Thymus (tissue), 11 donors: ENCODE results near the gene TINAGL1. TPM values are rescaled to one million over a fixed set of nuclear protein-coding genes. Genes with fewer than 3 reads are reported as not detected.
A peak's percentile ranks its signal among the peaks of the same experiment; 100 is the strongest.

ENCODE experiments used
- DNase-seq, 9 donors: peaks; one replicate each; pipeline ENCODE4 v3.0.0-alpha.2; 2013; ENCODE audit warnings: low spot score in 9 of 9, low read depth in 6 of 9, missing footprints in 1 of 9
- H3K27ac ChIP-seq, 2 donors: one replicate each; pipeline ENCODE4 v1.5.1; 2013; ENCODE audit warnings: control low read depth in 1 of 2, low read depth in 1 of 2, low read length in 1 of 2, mild to moderate bottlenecking in 1 of 2, moderate library complexity in 1 of 2
- H3K27me3 ChIP-seq, 2 donors: one replicate each; pipeline ENCODE4 v1.5.1; 2013; ENCODE audit warnings: low read length in 1 of 2; ENCODE audit not compliant: control insufficient read depth in 2 of 2, insufficient read depth in 1 of 2
- H3K36me3 ChIP-seq, 2 donors: one replicate each; pipeline ENCODE4 v1.5.1; 2013; ENCODE audit warnings: low read length in 1 of 2, mild to moderate bottlenecking in 1 of 2, moderate library complexity in 1 of 2; ENCODE audit not compliant: control insufficient read depth in 2 of 2, insufficient read depth in 2 of 2
- H3K4me1 ChIP-seq, 2 donors: one replicate each; pipeline ENCODE4 v1.5.1; 2013; ENCODE audit warnings: low read length in 2 of 2; ENCODE audit not compliant: control insufficient read depth in 2 of 2, insufficient read depth in 2 of 2
- H3K4me3 ChIP-seq, 2 donors: one replicate each; pipeline ENCODE4 v1.5.1; 2013; ENCODE audit warnings: low read length in 2 of 2, control low read depth in 1 of 2, mild to moderate bottlenecking in 1 of 2
- H3K9me3 ChIP-seq, 2 donors: one replicate each; pipeline ENCODE4 v1.5.1; 2013; ENCODE audit warnings: low read length in 1 of 2, mild to moderate bottlenecking in 1 of 2; ENCODE audit not compliant: control insufficient read depth in 2 of 2, insufficient read depth in 1 of 2
- WGBS: extraction: QIAGEN DNeasy Blood & Tissue Kit; methylation state at CpG from one replicate; pipeline ENCODE4 v1.1.7; 2013; 5-methylcytosine and 5-hydroxymethylcytosine counted together
- polyA plus RNA-seq: library from polyadenylated mRNA; stranded (reverse); fragments of 200-250 nt; gene quantifications from one replicate; pipeline ENCODE4 v1.2.3, GENCODE V29; 2013
- total RNA-seq: library from RNA; stranded (reverse); fragments of 120-200 nt; gene quantifications from one replicate; pipeline ENCODE4 v1.2.4, GENCODE V29; 2013
- donor health status: healthy.

TINAGL1 gene
- total and polyA plus RNA-seq, 2 donors, result 6.3 to 26.7 TPM

- peak in 1 of 9 donors; percentile 13 for DNase-seq
- no peaks in the 10 kb centered on the region for H3K9me3 ChIP-seq
- 94% methylated on average over 7 of the region's 7 CpGs for WGBS
These were observed 3.8 kb upstream of the TINAGL1 start for GRCh38 chr1:31572323-31573104.

GRCh38 chr1:31573261-31573660 is 3.1 kb upstream of the TINAGL1 start:
- H3K27ac ChIP-seq, result peak overlapping the region in 1 of 2 donors; percentile 63
- H3K4me1 ChIP-seq, result peaks cover 2 to 20% of the 10 kb centered on the region in 2 donors
- WGBS, result 98% methylated on average over 8 of the region's 8 CpGs
- no peak for DNase-seq
- H3K9me3 ChIP-seq, result no peaks in the 10 kb centered on the region
- H3K4me3 ChIP-seq, result no peak overlapping the region
- peaks cover 0 to 8% of the 10 kb centered on the region in 2 donors for H3K36me3 ChIP-seq
- peaks cover 0 to 20% of the 10 kb centered on the region in 2 donors for H3K27me3 ChIP-seq

More at GRCh38 chr1:31572323-31573104, 3.8 kb upstream of the TINAGL1 start:
- no peak overlapping the region for H3K4me3 ChIP-seq
- H3K4me1 ChIP-seq, result peaks cover 2 to 20% of the 10 kb centered on the region in 2 donors
- H3K27ac ChIP-seq, result peak overlapping the region in 1 of 2 donors; percentile 63
- peaks cover 0 to 8% of the 10 kb centered on the region in 2 donors for H3K36me3 ChIP-seq
- H3K27me3 ChIP-seq, result peaks cover 0 to 20% of the 10 kb centered on the region in 2 donors

GRCh38 chr1:31574749-31575368 is 1.5 kb upstream of the TINAGL1 start:
- Histone ChIP-seq H3K9me3 (no peaks in the 10 kb centered on the region), H3K36me3 (no peaks in the 10 kb centered on the region), H3K27ac (no peak overlapping the region), H3K4me1 (peaks cover 2 to 22% of the 10 kb centered on the region in 2 donors), H3K4me3 (no peak overlapping the region), H3K27me3 (peaks cover 0 to 20% of the 10 kb centered on the region in 2 donors)
- DNase-seq, result no peak
- WGBS, result 87% methylated on average over 10 of the region's 10 CpGs

DNA sequence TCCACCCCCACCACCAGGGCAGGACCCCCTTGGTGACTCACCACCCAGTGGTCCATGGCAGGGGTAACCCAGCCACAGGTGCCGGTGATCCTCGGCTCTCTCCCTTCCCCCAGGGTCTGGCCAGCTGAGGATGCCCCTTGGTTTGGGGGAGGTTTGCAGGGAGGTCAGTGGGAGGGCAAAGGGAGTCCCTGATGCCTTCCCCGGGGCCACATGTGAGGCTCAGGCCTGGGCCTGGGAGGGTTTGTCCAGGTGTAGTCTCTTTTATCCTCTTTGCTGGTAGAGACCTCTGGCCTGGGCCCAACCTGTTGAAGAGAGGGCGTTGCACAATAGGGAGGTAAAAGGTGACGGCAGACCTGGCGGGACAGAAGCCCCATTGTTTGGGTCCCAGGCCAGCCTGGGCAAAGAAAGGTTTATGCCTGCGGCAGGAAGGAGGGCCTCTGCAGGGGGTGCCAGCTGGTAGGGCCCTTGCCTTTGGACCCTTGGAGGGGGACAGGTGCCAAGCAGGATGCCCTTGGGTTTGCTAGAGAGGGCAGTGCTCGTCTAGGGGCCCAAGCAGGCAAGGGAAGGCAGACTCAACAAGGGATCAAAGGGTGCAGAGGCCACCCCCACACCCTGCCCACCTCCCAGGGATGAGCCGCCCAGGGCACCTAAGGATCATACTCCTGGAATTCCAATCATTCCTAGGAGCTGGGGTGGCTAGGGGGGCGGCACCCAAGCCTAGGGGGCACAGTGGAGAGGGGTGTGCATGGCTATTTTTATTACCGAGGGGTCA is 760 bp upstream of the TINAGL1 start:
- Histone ChIP-seq H3K4me1 (peaks cover 2 to 22% of the 10 kb centered on the region in 2 donors), H3K9me3 (no peaks in the 10 kb centered on the region), H3K36me3 (no peaks in the 10 kb centered on the region), H3K27ac (peak overlapping the region in 1 of 2 donors; percentile 36), H3K27me3 (peaks cover 0 to 20% of the 10 kb centered on the region in 2 donors), H3K4me3 (no peak overlapping the region)
- DNase-seq, result no peak
- 97% methylated on average over 11 of the region's 11 CpGs for WGBS

- Histone ChIP-seq H3K27ac (no peak overlapping the region), H3K36me3 (no peaks in the 10 kb centered on the region), H3K4me3 (no peak overlapping the region), H3K9me3 (no peaks in the 10 kb centered on the region), H3K4me1 (peaks cover 2 to 22% of the 10 kb centered on the region in 2 donors), H3K27me3 (peaks cover 0 to 20% of the 10 kb centered on the region in 2 donors)
- WGBS, result 87% methylated on average over 27 of the region's 27 CpGs
- no peak for DNase-seq
These were observed 584 bp downstream of the TINAGL1 start for GRCh38 chr1:31576743-31577455.

DNA sequence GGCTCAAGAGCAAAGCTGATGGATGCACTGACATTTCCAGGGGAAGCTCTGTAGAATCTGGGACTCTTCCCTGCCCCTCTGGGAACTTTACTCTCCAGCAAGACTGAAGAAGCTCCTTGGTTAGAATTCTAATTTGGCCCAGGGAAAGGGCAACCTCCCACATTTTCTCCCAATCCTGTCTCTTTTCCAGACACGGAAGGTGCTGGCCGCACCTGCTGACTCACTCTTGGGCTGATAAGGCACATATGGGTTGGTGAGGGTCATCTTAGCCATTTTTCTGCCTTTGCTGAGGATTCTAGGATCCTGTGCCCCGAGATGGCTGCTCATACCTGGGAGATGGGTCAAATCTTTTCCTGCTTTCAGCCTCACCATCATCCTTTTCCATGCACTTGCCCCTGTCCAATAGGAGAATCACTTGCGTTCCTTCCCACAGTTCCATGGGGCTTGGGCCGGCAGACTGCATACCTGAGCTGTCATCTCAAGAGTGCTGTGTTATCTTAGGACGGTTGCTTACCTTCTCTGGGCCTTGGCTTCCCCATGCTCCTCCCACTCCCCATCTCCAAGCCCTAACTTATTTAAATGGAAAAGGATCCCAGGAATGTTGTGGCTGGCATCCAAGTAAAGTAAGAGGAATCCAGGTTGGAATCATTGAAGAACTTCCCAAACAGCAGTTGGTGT is 1.3 kb downstream of the TINAGL1 start:
- WGBS, result 94% methylated on average over 6 of the region's 6 CpGs
- Histone ChIP-seq H3K9me3 (no peaks in the 10 kb centered on the region), H3K4me1 (peaks cover 2 to 22% of the 10 kb centered on the region in 2 donors), H3K4me3 (no peak overlapping the region), H3K27ac (no peak overlapping the region), H3K27me3 (peaks cover 0 to 20% of the 10 kb centered on the region in 2 donors), H3K36me3 (no peaks in the 10 kb centered on the region)
- DNase-seq, result no peak

GRCh38 chr1:31579374-31579773 is 3.1 kb downstream of the TINAGL1 start:
- Histone ChIP-seq H3K27ac (no peak overlapping the region), H3K4me1 (peaks cover 2 to 18% of the 10 kb centered on the region in 2 donors)
- DNase-seq, result no peak

DNA sequence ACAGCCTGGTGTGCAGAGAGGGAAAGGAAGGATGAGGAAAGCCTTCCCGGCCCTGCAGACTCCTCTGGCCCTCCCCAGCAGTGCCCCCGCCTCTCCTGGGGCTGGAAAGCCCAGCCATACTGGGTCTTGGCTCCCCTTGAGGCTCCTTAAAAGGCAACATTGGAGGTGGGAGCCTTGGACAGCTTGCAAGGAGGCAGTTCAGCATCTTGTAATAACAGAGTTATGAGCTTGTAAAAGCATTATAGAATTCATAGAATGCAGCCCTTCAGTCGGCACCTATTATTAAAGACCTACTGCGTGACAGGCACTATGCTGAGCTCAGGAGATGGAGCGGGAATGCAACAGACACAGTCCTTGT is 4.2 kb downstream of the TINAGL1 start:
- Histone ChIP-seq H3K27ac (no peak overlapping the region), H3K36me3 (no peaks in the 10 kb centered on the region), H3K4me3 (no peak overlapping the region), H3K4me1 (peaks cover 2 to 10% of the 10 kb centered on the region in 2 donors), H3K9me3 (no peaks in the 10 kb centered on the region), H3K27me3 (peaks cover 0 to 15% of the 10 kb centered on the region in 2 donors)
- no peak for DNase-seq
- 95% methylated on average over 5 of the region's 5 CpGs for WGBS

More at GRCh38 chr1:31579374-31579773, 3.1 kb downstream of the TINAGL1 start:
- Histone ChIP-seq H3K9me3 (no peaks in the 10 kb centered on the region), H3K27me3 (peaks cover 0 to 20% of the 10 kb centered on the region in 2 donors), H3K36me3 (no peaks in the 10 kb centered on the region), H3K4me3 (no peak overlapping the region)
- 98% methylated on average over 5 of the region's 5 CpGs for WGBS
